Stimulated activated effector memory CD8-positive, alpha-beta T cell treated with anti-CD3 and anti-CD28 coated beads, Interleukin-12 subunit alpha, Interleukin-12 subunit beta, amount 100 ng/mL, for 72 hours (primary cell): ENCODE results near the gene ZNF641.

Experiments used
- ATAC-seq: fragments of 150-1000 bp; cut with Tn5 transposase; 2 replicates; pipeline ENCODE4 v1.10.0; 2021
- DNase-seq, 2 donors: peaks; one replicate each; pipeline ENCODE4 v3.0.0; 2021 to 2022; ENCODE audit warnings: low spot score in 2 of 2
- H3K27ac Mint-ChIP-seq: one replicate; pipeline ENCODE4 v1.8.0; 2022; ENCODE audit warnings: mild to moderate bottlenecking, mixed read lengths
- H3K36me3 Mint-ChIP-seq: one replicate; pipeline ENCODE4 v1.8.0; 2022; ENCODE audit warnings: mild to moderate bottlenecking, mixed read lengths
- H3K4me1 Mint-ChIP-seq: one replicate; pipeline ENCODE4 v1.8.0; 2022; ENCODE audit warnings: mixed read lengths
- H3K4me3 Mint-ChIP-seq: one replicate; pipeline ENCODE4 v1.8.0; 2022; ENCODE audit warnings: mild to moderate bottlenecking, mixed read lengths
- H3K9me3 Mint-ChIP-seq: one replicate; pipeline ENCODE4 v1.8.0; 2022; ENCODE audit warnings: mixed read lengths

The ZNF641 gene

DNA sequence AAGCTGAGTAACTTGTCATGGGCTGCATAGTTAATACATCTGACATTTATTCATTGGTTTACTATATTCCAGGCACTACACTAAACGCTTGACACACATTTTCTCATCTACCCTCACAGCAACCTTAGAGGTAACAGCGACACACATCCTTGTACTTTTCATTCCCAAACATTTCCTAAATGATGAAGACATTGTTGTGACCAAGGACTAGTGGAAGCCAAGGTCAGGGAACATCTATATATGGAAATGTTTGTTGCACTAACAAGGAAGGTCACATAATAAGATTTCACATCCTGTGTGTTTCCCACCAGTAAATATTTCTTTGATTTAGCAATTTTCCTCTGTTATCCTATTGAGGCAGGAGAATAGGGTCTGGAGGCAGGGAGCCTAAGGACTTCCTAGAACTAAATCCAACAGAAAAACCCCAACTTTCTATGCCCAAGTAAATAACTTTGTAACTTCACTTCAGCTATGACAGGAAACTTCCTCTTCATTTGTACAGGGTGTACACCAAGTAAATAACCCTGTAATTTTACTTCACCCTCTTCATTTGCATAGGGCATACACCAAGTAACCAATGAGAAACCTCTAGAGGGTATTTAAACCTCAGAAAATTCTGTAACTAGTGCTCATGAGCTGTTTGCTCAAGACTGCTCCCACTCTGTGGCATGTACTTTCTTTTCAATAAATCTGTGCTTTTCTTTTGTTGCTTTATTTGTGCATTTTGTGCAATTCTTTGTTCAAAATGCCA lies 48.4 kb downstream of the ZNF641 start:
- no peaks in the 10 kb centered on the region for H3K9me3 Mint-ChIP-seq
- no peaks in the 10 kb centered on the region for H3K36me3 Mint-ChIP-seq
- DNase-seq (no peak), ATAC-seq (no peak)
- no peak overlapping the region for H3K27ac Mint-ChIP-seq
- no peak overlapping the region for H3K4me3 Mint-ChIP-seq
- H3K4me1 Mint-ChIP-seq, result no peaks in the 10 kb centered on the region

- no peaks in the 10 kb centered on the region for H3K9me3 Mint-ChIP-seq
- ATAC-seq (no peak), DNase-seq (no peak)
- H3K36me3 Mint-ChIP-seq, result no peaks in the 10 kb centered on the region
- H3K27ac Mint-ChIP-seq, result no peak overlapping the region
- H3K4me1 Mint-ChIP-seq, result peaks cover 8% of the 10 kb centered on the region
- H3K4me3 Mint-ChIP-seq, result no peak overlapping the region
Measured at GRCh38 chr12:48300774-48301173, 49.9 kb downstream of the ZNF641 start.

DNA sequence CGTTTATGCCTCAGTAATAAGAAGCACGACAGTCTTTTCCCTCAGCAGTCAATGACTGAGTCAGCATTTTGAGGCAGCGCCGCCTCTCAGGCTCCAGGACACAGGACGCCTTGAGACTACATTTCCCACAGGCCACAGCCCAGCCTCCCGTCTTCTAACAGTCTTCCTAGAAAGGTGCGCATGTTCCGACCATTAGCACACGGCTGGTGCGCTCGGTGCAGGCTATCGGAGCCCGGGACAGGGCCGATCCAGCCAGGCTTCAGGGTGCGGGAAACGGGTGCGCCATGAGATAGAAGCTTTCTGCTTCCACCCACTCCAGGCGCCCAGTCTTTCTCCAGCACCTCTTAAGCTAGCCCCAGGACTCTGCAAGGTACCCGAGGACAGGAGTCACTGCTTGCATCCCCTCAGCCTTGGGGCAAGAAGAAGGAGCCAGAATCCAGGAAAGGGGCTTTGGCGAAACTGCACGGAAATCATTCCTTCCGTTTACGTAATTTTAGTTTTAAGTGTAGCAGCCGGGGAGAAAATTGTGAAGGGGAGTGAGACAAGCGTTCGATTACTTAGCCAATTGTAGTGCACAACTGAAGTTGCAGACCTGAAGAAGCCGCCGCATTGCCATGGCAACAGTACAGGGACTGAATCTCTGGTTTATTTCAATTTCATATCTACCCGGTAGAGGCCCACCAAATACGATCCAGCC lies 54.0 kb downstream of the ZNF641 start:
- H3K4me3 Mint-ChIP-seq, result peak overlapping the region; percentile 58
- peaks cover 8% of the 10 kb centered on the region for H3K4me1 Mint-ChIP-seq
- H3K27ac Mint-ChIP-seq, result no peak overlapping the region
- no peaks in the 10 kb centered on the region for H3K36me3 Mint-ChIP-seq
- no peaks in the 10 kb centered on the region for H3K9me3 Mint-ChIP-seq
- ATAC-seq, result peak; percentile 62
- peak in 1 of 2 donors; percentile 49 for DNase-seq

DNA sequence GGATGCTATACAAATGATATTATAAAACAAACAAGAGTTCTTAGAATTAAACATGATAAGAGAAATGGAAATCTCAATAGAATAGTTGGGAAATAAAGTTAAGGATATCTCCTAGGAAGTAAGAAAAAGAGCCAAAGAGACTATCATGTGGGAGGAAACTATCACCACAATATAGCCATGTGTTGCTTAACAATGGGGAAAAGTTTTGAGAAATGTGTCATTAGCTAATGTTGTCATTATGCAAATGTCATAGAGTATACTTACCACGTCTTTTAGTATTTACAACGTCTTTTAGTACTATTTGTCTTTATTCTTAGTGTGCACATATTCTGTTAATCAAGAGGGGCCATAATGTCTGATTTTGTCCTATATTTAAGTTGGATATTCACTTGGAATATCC lies 58.7 kb downstream of the ZNF641 start:
- DNase-seq (no peak), ATAC-seq (no peak)
- Mint-ChIP-seq H3K4me1 (peaks cover 8% of the 10 kb centered on the region), H3K27ac (no peak overlapping the region), H3K4me3 (no peak overlapping the region), H3K36me3 (no peaks in the 10 kb centered on the region), H3K9me3 (no peaks in the 10 kb centered on the region)

DNA sequence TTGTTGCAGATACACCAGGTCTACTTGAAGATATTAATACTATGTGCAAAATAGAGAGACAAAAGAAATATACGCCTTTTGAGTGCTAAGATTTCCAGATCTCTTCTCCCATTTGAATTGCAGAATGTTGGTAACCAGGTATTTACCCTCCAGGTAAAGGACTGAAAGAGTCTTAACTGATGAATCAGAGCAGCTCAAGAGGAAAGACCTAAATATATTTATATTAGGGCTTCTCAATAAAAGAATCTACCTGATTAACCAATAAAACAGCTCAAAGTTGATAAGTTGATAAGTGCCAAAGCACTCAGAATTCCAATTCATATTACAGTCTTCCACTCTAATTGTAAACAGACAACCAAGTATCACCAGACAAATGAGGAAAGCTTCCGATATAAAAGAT lies 59.2 kb downstream of the ZNF641 start:
- Mint-ChIP-seq H3K36me3 (no peaks in the 10 kb centered on the region), H3K4me3 (no peak overlapping the region)
- no peak for ATAC-seq

DNA sequence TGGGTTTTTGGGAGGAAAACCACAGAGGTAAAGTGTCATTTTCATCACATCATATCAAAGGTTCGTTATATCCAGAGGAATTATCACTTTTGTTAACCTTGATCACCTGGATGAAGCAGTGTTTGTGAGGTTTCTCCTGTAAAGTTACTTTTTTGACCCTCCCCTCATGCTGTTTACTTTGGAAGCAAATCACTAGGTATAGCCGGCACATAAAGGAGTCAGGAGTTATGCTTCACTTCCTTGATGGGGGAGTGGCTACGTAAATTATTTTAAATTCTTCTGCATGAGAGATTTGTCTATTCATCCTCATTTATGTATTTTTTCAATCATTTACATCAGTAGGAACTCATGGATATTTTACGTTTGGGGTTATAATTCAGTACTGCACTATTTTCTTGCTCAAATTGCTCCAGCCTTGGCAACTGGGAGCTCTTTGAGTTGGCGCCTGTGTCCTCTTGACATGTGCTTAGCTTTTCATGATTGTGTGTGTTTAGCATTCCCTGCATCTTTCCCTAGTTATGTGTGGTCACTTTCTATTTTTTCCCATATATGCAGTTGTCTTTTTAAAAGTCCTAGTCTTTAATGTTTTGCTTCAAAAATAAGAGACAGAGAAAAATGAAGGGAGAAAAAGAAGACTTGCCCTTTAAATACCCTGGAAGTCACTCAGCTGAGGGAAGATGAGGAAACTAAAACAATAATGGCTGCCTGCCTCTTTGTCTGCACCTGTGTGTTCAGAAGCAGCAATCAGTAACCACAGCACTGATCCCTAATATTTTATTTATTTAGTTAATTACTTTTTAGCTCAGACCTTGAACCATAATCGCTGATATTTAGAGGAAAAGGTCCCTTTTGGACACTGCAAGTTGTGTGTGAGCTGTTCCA lies 62.1 kb downstream of the ZNF641 start:
- H3K27ac Mint-ChIP-seq, result no peak overlapping the region
- H3K36me3 Mint-ChIP-seq, result no peaks in the 10 kb centered on the region
- H3K9me3 Mint-ChIP-seq, result peaks cover 5% of the 10 kb centered on the region
- no peak for DNase-seq
- ATAC-seq, result no peak
- H3K4me1 Mint-ChIP-seq, result peaks cover 14% of the 10 kb centered on the region
- no peak overlapping the region for H3K4me3 Mint-ChIP-seq

More for the DNA sequence above, 59.2 kb downstream of the ZNF641 start:
- H3K9me3 Mint-ChIP-seq, result no peaks in the 10 kb centered on the region
- H3K4me1 Mint-ChIP-seq, result peaks cover 6% of the 10 kb centered on the region
- DNase-seq, result no peak
- H3K27ac Mint-ChIP-seq, result no peak overlapping the region
